ENCODE measurements around the gene ZBTB4. TPM values are rescaled to one million over a fixed set of nuclear protein-coding genes. Genes with fewer than 3 reads are reported as not detected.
"Not testable (repeated sequence)": the region's sequence is repeated elsewhere in the genome, so short reads cannot be mapped to it uniquely, and the experiment has no call there.

Gene ZBTB4
- total RNA-seq, 1 experiment from 2014 or later: 14.7 TPM

- ChIA-PET CTCF (interaction anchor here (0.6 kb wide), 2 partner anchors 351 to 1107 kb away, joined by 3 to 4 read pairs; no protein-coding TSS in a partner anchor), POLR2A (ENCODE audit: unreplicated experiment) (interaction anchor here (0.6 to 0.7 kb wide), 3 partner anchors 11 to 242 kb away, joined by 4 to 11 read pairs (median 6); no protein-coding TSS in a partner anchor)
- Histone ChIP-seq H3K9me3 (ENCODE audit: low read length) (no peaks in the 10 kb centered on the region), H3K27ac (ENCODE audit: low read length) (peak within 1 kb of the TSS; percentile 94), H3K4me1 (ENCODE audit: insufficient read depth, low read length) (peaks cover 23% of the 10 kb centered on the region), H3K27me3 (ENCODE audit: low read length) (no peaks in the 10 kb centered on the region), H3K36me3 (ENCODE audit: low read depth, low read length) (0 out of 2 replicates have a peak, but pooled peaks cover 2% of the 10 kb centered on the region), H3K9me2 (replicated peaks; ENCODE audit: low read length) (no peaks in the 10 kb centered on the region), H3F3A (ENCODE audit: low read length, unreplicated experiment) (no peaks in the 10 kb centered on the region), H4K20me1 (ENCODE audit: low read length) (peaks cover 32% of the 10 kb centered on the region), H3K4me2 (ENCODE audit: low read length) (peak within 1 kb of the TSS; percentile 99), H3K9ac (ENCODE audit: low read length) (peak within 1 kb of the TSS; percentile 97), H3K79me2 (ENCODE audit: low read length) (peaks cover 59% of the 10 kb centered on the region), H3K4me3 (ENCODE audit: low read length) (peak within 1 kb of the TSS; percentile 76), H2AFZ (ENCODE audit: low read length) (peak within 1 kb of the TSS; percentile 87)
- BruUV-seq (replicated peaks): no TSS peak
- TF ChIP-seq EZH2 (IDR thresholded peaks at IDR 0.05; ENCODE audit: low read length, unreplicated experiment) (no peak), CTCF (conservative IDR thresholded peaks at IDR 0.05; ENCODE audit: low read depth, low read length) (no peak), EZH2phosphoT487 (IDR thresholded peaks at IDR 0.05; ENCODE audit: borderline replicate concordance, low read length) (no peak)
- intact Hi-C loops (cut with micrococcal nuclease): loop anchor here (1.0 to 5.0 kb wide), 2 partner anchors 49 to 222 kb away; partner anchors contain the start of genes CLDN7 and TMEM102
- ATAC-seq: peak; percentile 60
- DNase-seq: peak; percentile 96
Observed at GRCh38 chr17:7484067-7484918, 4.9 kb upstream of the ZBTB4 start, which contains the start of gene POLR2A. Gene POLR2A, plus strand, starts transcription at chr17:7484366.

DNA sequence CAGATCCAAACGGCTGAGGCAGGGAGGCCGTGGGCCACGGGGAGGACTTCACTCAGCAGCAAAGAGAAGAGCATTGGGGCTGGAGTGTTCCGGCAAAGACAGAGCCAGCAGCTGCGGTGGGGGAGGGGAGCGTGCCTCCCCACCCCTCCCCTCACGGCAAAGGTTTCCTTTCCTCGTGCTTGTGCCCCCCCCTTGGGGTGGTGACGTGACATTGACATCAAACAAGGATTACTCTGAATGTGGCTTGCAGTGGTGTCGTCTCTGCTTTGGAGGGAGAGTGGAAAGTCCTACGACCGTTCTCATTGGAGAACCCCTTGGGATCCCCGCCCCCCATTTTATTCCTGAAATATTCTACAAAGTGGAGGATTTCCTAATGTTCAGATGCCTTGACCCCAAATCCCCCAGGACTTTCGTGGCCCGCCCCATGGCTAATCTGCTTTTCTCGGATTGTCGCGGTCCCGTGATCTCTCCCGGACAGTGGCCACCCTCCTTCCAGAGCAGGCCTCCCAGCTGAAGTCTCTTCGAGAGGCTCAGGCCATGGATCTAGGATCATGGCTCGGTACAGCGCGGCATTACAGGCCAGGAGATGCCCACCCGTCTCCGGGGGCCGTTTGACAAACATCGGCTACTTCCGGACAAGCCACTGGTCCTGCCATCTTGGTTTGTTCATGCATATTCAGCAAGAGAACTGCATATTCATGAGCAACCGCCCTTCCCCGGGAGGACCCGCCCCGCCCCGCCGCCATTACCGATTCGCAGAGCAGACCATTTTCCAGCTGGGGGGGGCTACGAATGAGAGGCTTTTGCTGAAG is 4.0 kb upstream of the ZBTB4 start:
- Histone ChIP-seq H3K4me3 (ENCODE audit: low read length) (peak overlapping the region; percentile 76), H3K9me3 (ENCODE audit: low read length) (no peaks in the 10 kb centered on the region), H3K36me3 (ENCODE audit: low read depth, low read length) (0 out of 2 replicates have a peak, but pooled peaks cover 2% of the 10 kb centered on the region), H3K79me2 (ENCODE audit: low read length) (peaks cover 59% of the 10 kb centered on the region), H4K20me1 (ENCODE audit: low read length) (peaks cover 26% of the 10 kb centered on the region), H2AFZ (ENCODE audit: low read length) (peak overlapping the region; percentile 87), H3K9me2 (replicated peaks; ENCODE audit: low read length) (no peaks in the 10 kb centered on the region), H3K9ac (ENCODE audit: low read length) (peak overlapping the region; percentile 97), H3K4me1 (ENCODE audit: insufficient read depth, low read length) (peaks cover 24% of the 10 kb centered on the region), H3K27ac (ENCODE audit: low read length) (peak overlapping the region; percentile 94), H3F3A (ENCODE audit: low read length, unreplicated experiment) (no peaks in the 10 kb centered on the region), H3K4me2 (ENCODE audit: low read length) (peak overlapping the region; percentile 99), H3K27me3 (ENCODE audit: low read length) (no peaks in the 10 kb centered on the region)
- CTCF ChIA-PET: interaction anchor here (0.6 kb wide), 2 partner anchors 352 to 1107 kb away, joined by 3 to 4 read pairs; no protein-coding TSS in a partner anchor
- DNase-seq (peak; percentile 76), ATAC-seq (peak; percentile 41)
- no peak for TF ChIP-seq CTCF (conservative IDR thresholded peaks at IDR 0.05; ENCODE audit: low read depth, low read length)
- TF ChIP-seq EZH2 (IDR thresholded peaks at IDR 0.05; ENCODE audit: low read length, unreplicated experiment): no peak
- no peak for TF ChIP-seq EZH2phosphoT487 (IDR thresholded peaks at IDR 0.05; ENCODE audit: borderline replicate concordance, low read length)
- POLR2A ChIA-PET (ENCODE audit: unreplicated experiment): interaction anchor here (0.6 to 0.7 kb wide), 3 partner anchors 10 to 241 kb away, joined by 4 to 11 read pairs (median 6); no protein-coding TSS in a partner anchor
- TSS peak; percentile 91 for BruUV-seq (replicated peaks)
- intact Hi-C loops (cut with micrococcal nuclease): loop anchor here (1.0 to 5.0 kb wide), 2 partner anchors 48 to 221 kb away; partner anchors contain the start of genes CLDN7 and TMEM102

DNA sequence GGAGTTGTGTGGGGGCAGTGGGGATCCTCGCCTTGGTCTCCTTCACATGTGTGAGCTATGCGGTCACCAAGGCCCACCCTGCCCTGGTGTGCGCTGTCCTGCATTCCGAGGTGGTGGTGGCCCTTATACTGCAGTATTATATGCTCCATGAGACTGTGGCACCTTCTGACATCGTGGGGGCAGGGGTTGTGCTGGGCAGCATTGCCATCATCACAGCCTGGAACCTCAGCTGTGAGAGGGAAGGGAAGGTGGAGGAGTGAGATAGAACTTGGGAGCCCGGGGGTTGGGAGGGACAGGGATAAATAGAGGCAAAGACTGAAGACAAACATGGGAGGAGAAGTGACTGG is 3.3 kb upstream of the ZBTB4 start:
- H3K27ac ChIP-seq (ENCODE audit: low read length); H3K9me3 ChIP-seq (ENCODE audit: low read length); H3K9me2 ChIP-seq (replicated peaks; ENCODE audit: low read length); CTCF ChIA-PET; H3K36me3 ChIP-seq (ENCODE audit: low read depth, low read length); DNase-seq; ATAC-seq; BruUV-seq (replicated peaks); H3K9ac ChIP-seq (ENCODE audit: low read length); POLR2A ChIA-PET (ENCODE audit: unreplicated experiment); H3F3A ChIP-seq (ENCODE audit: low read length, unreplicated experiment); H2AFZ ChIP-seq (ENCODE audit: low read length); H3K27me3 ChIP-seq (ENCODE audit: low read length): not testable (repeated sequence)
- Histone ChIP-seq H3K4me2 (ENCODE audit: low read length) (peak overlapping the region; percentile 99), H4K20me1 (ENCODE audit: low read length) (peaks cover 24% of the 10 kb centered on the region), H3K79me2 (ENCODE audit: low read length) (peaks cover 59% of the 10 kb centered on the region), H3K4me3 (ENCODE audit: low read length) (peak overlapping the region; percentile 76), H3K4me1 (ENCODE audit: insufficient read depth, low read length) (peaks cover 31% of the 10 kb centered on the region)
- intact Hi-C loops (cut with micrococcal nuclease): loop anchor here (5.0 kb wide), 1 partner anchor 220 kb away; the partner anchor contains the start of gene CLDN7

DNA sequence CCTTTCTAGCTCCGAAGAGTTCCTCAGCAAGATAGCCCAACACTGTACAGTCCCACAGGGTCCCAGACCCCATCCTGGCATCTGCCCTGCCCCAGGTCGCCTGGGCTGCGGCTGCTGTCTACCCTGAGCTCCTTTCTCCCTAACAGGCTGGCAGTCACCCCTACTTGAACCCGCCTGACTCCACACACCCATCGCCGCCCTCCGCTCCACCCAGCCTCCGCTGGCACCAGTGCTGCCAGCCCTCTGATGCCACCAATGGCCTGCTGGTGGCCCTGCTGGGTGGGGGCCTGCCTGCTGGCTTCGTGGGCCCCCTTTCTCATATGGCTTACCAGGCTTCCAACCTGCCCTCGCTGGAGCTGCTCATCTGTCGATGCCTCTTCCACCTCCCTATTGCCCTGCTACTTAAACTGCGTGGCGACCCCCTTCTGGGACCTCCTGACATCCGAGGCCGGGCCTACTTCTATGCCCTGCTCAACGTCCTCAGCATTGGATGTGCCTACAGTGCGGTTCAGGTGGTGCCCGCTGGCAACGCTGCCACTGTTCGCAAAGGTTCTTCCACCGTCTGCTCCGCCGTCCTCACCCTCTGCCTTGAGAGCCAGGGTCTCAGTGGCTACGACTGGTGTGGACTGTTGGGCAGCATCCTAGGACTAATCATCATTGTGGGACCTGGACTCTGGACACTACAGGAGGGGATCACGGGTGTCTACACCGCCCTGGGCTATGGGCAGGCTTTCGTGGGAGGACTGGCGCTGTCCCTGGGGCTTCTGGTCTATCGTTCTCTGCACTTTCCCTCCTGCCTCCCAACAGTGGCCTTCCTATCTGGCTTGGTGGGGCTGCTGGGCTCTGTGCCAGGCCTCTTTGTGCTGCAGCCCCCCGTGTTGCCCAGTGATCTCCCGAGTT is 2.7 kb upstream of the ZBTB4 start:
- intact Hi-C loops (cut with micrococcal nuclease): loop anchor here (5.0 kb wide), 1 partner anchor 220 kb away; the partner anchor contains the start of gene CLDN7
- H3K9ac ChIP-seq (ENCODE audit: low read length); H3K36me3 ChIP-seq (ENCODE audit: low read depth, low read length); H2AFZ ChIP-seq (ENCODE audit: low read length); H3K27me3 ChIP-seq (ENCODE audit: low read length); POLR2A ChIA-PET (ENCODE audit: unreplicated experiment); H3K27ac ChIP-seq (ENCODE audit: low read length); H3K9me3 ChIP-seq (ENCODE audit: low read length); H3K9me2 ChIP-seq (replicated peaks; ENCODE audit: low read length); H3K4me2 ChIP-seq (ENCODE audit: low read length); H3K4me3 ChIP-seq (ENCODE audit: low read length); H3F3A ChIP-seq (ENCODE audit: low read length, unreplicated experiment); ATAC-seq; CTCF ChIA-PET; BruUV-seq (replicated peaks); DNase-seq: not testable (repeated sequence)
- Histone ChIP-seq H3K79me2 (ENCODE audit: low read length) (peaks cover 59% of the 10 kb centered on the region), H3K4me1 (ENCODE audit: insufficient read depth, low read length) (peaks cover 31% of the 10 kb centered on the region), H4K20me1 (ENCODE audit: low read length) (peaks cover 18% of the 10 kb centered on the region)

Measured in PC-3 (cell line).